GM12875 (cell line): ENCODE measurements around the gene HOXD9.

Experiments
- H3K4me3 ChIP-seq: one replicate; pipeline ENCODE4 v1.5.1; 2011; ENCODE audit warnings: low read depth, low read length, control low read depth
- TF ChIP-seq, protein P1 (sequence below): IDR thresholded peaks from 2 replicates; pipeline ENCODE4 v1.5.1; 2011; ENCODE audit warnings: low read depth, mild to moderate bottlenecking, control low read depth, inconsistent platforms, low read length, moderate library complexity, borderline replicate concordance; ENCODE audit not compliant: insufficient read depth

The HOXD9 gene

DNA sequence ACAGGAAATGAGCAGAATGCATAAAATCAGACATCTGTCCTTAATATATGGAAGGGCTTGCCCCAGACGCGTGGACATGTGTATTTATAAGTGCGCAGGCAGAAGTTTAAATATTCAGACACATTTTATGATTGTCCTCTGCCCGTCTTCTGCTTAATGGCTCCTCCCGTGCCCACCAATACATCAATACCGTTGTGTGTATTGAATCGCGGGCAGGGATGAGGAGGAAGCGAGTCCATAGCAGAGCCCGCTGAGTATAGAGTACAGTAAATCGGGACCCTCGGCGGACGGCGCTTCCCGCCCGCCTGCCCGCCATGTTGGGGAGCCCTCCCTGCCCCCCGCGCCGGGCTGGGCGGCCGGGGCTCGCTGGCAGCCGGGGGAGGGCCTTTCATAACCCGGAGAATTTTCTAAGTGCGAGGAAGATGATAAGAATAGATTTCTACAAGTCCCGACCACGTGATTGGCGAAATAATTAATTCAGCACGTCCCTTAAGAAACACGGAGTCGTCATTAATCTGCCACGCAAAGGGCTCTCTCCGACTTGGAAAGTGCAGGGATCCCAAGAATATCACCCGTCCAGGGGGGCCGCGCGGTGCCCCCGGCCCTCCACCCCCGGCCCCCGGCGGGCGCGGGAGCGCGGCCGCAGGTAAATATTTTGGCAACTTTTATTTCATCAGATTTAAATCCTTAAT lies 34.4 kb downstream of the HOXD9 start, which contains the start of gene HOXD3:
Gene HOXD3 (plus strand): TSS at position 501 of the 692 bp plus-strand sequence. CDS start 11,808 bp downstream, outside the sequence.
- no peak within 1 kb of the TSS for H3K4me3 ChIP-seq

GRCh38 chr2:176157499-176158185 lies 35.1 kb downstream of the HOXD9 start:
- no peak overlapping the region for H3K4me3 ChIP-seq
- TF ChIP-seq, protein P1, sequence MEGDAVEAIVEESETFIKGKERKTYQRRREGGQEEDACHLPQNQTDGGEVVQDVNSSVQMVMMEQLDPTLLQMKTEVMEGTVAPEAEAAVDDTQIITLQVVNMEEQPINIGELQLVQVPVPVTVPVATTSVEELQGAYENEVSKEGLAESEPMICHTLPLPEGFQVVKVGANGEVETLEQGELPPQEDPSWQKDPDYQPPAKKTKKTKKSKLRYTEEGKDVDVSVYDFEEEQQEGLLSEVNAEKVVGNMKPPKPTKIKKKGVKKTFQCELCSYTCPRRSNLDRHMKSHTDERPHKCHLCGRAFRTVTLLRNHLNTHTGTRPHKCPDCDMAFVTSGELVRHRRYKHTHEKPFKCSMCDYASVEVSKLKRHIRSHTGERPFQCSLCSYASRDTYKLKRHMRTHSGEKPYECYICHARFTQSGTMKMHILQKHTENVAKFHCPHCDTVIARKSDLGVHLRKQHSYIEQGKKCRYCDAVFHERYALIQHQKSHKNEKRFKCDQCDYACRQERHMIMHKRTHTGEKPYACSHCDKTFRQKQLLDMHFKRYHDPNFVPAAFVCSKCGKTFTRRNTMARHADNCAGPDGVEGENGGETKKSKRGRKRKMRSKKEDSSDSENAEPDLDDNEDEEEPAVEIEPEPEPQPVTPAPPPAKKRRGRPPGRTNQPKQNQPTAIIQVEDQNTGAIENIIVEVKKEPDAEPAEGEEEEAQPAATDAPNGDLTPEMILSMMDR: no peak

More for the DNA sequence above, 34.4 kb downstream of the HOXD9 start, which contains the start of gene HOXD3:
- TF ChIP-seq, protein P1: no peak

DNA sequence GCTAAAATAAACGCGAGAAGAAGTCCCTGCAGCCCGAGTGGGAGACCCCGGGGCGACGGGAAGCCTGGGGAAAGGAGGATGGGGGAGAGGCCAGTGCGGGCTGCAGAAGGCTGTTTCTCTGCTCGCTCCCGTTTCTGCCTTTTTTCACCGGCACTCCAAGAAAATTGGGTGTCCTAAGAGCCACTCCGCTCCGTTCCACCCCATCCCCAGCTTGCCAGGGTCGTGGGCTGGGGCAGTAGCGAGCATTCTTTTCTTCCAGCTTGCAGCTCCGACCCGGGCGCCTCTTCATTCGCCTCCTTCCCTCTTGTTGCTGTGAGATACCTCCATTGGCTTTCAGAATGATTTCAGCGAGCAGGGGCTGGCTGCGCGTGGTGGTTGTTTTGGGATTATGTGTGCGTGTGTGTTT lies 35.7 kb downstream of the HOXD9 start:
- TF ChIP-seq, protein P1: no peak
- no peak overlapping the region for H3K4me3 ChIP-seq

DNA sequence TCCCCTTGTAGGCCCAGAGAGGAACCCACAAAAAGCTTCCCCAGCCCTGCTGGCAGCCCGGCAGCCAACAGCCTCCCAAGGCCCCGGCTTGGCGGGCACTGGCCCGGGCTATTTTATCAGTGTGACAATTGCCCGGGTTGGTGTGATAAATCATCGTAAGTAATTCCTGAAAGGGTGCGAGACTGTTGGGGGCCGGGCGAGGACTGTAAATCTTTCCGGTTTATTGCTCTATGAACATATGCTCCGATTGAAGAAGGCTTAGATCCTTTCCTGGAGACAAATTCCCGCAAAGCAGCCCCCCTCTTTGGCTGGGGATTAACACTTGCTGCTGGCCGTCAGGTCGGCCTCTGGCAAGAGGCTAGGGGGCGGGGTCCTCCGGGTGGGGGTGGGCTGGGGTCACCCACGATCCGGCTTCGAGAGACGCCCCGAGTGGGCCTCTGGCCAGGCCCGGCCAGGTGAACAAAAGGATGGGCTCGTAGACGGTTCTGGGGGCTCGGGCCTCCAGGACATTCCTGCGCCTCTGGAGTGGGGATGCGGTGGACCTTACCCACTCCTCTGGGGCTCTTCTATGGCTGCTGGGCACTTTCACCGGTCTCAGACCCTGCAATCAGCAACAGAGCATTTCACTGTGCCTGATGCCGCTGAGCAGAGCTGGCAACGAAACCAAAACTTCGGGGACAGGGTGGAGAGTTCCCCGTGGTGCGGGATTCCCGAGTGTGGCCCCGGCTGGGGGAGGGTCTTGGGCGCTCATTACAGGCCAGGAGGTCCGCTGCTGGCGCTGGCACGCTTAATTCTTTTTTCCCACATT lies 36.5 kb downstream of the HOXD9 start:
- TF ChIP-seq, protein P1: no peak
- H3K4me3 ChIP-seq: no peak overlapping the region

DNA sequence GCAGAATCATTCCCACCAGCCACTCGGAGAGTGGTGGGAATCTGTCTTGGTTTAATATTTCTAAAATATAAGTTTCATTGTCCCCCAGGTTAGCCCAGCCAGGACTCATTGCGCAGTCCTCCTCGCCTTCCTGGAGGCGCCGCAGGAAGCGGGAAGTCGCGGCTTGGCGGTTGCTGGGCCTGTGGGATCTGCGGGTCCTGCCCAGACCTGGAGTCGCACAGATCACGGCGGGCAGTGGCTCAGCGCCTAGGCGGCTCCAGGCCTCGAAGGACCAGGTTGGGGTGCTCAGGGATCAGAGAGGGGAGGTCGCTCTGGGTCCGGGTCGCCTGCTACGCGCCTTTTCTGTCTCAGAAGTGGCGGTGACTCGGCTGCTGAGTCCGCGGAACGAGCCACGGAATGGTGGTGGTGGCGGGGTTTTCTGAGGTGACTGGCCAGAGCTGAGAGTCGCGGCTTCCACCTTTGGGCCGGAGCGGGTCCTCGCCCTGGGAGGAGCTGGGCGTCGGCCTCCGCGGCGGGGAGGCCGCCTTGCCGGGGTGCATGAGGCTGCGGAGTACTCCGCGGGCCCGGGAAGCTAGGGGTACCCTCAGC lies 37.2 kb downstream of the HOXD9 start:
- no peak overlapping the region for H3K4me3 ChIP-seq
- TF ChIP-seq, protein P1: no peak

DNA sequence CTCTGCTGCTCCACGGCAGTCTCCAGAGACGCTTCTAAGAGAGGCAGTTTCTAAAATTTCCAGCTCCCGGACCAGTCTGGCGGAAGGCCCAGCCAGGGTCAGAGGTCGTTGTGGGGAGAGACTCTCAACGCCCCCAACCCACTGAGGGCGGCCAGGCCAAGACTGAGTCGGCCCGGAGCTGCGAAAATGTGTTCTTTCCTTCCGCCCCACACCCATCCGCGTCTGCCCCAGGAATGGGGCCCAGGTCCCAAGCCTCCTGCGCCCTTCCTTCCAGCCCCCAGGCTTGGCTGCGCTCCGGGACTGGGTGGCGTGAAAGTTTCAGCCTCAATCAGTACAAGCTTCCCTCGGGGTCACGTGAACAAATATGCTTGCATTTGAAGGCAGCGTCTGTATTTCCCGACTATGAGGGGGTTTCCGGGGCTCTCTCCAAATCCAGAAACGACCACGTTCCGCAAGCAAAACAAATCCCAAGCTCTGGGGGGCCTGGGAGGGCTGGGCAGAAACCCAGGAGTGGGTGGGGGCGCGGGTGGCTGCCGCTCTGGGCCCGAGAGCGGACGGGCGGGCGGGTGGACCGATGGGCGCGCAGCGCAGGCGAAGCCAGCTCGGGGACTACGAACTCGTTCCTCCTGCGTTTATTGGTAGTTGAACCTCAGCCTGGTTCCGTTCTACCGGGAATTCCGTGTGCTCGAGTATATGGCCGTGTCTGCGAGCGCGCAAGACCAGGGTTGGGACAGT lies 37.9 kb downstream of the HOXD9 start:
- H3K4me3 ChIP-seq: no peak overlapping the region
- TF ChIP-seq, protein P1: no peak
